HUDEP-2 (cell line): ENCODE results near the gene ATG7.
"Not testable (repeated sequence)": the region's sequence is repeated elsewhere in the genome, so short reads cannot be mapped to it uniquely, and the experiment has no call there.

Experiments
- DNase-seq, 76 experiments: peaks; one replicate each; lab custom pipeline; 2025; ENCODE audit not compliant: unreplicated experiment in 76 of 76; lab: John Stamatoyannopoulos, UW

ATG7 gene

GRCh38 chr3:11581237-11582190, 309.3 kb downstream of the ATG7 start:
- no peak for DNase-seq

- DNase-seq = peak in 18 of 76 experiments; percentile 2 to 37 (median 16)
Observed at GRCh38 chr3:11582191-11582968, 310.2 kb downstream of the ATG7 start.

GRCh38 chr3:11583235-11583634, 311.0 kb downstream of the ATG7 start:
- DNase-seq = no peak

- no peak for DNase-seq
Observed at GRCh38 chr3:11583638-11584046, 311.4 kb downstream of the ATG7 start.

GRCh38 chr3:11584570-11584969, 312.4 kb downstream of the ATG7 start:
- DNase-seq = no peak

GRCh38 chr3:11587766-11588165, 315.6 kb downstream of the ATG7 start:
- no peak for DNase-seq

- DNase-seq = no peak
Observed at GRCh38 chr3:11588338-11588737, 316.1 kb downstream of the ATG7 start.

GRCh38 chr3:11588755-11589154, 316.6 kb downstream of the ATG7 start:
- DNase-seq = no peak

GRCh38 chr3:11589706-11590105, 317.5 kb downstream of the ATG7 start:
- no peak for DNase-seq

GRCh38 chr3:11591002-11591355, 318.8 kb downstream of the ATG7 start:
- DNase-seq = no peak

GRCh38 chr3:11591391-11592282, 319.4 kb downstream of the ATG7 start:
- no peak for DNase-seq

GRCh38 chr3:11592445-11593298, 320.5 kb downstream of the ATG7 start:
- no peak for DNase-seq

- no peak for DNase-seq
Observed at GRCh38 chr3:11593318-11594034, 321.3 kb downstream of the ATG7 start.

- DNase-seq = not testable (repeated sequence)
Observed at GRCh38 chr3:11595024-11595423, 322.8 kb downstream of the ATG7 start.

- peak in 31 of 76 experiments; percentile 1 to 72 (median 30) for DNase-seq
Observed at GRCh38 chr3:11596387-11596786, 324.2 kb downstream of the ATG7 start.

GRCh38 chr3:11600501-11601282, 328.5 kb downstream of the ATG7 start:
- DNase-seq = no peak

GRCh38 chr3:11601446-11602238, 329.4 kb downstream of the ATG7 start:
- DNase-seq = no peak
